Ascending aorta (tissue), 2 donors: Measurements from ENCODE around the gene HCRTR2. TPM values are rescaled to one million over a fixed set of nuclear protein-coding genes. Genes with fewer than 3 reads are reported as not detected.

Experiments
- DNase-seq, 2 donors: peaks; one replicate each; pipeline ENCODE4 v3.0.0-alpha.2; 2019; ENCODE audit warnings: low spot score in 2 of 2
- H3K27ac ChIP-seq, 2 donors: fragments of 200-600 bp; sonication (generic); one replicate each; pipeline ENCODE4 v1.5.1; 2016 to 2017; ENCODE audit warnings: mild to moderate bottlenecking in 1 of 2
- H3K27me3 ChIP-seq: fragments of 200-600 bp; sonication (generic); one replicate; pipeline ENCODE4 v1.5.1; 2017
- H3K36me3 ChIP-seq, 2 donors: fragments of 200-600 bp; sonication (generic); one replicate each; pipeline ENCODE4 v1.5.1; 2016
- H3K4me1 ChIP-seq, 2 donors: fragments of 200-600 bp; sonication (generic); one replicate each; pipeline ENCODE4 v1.5.1; 2016 to 2017; ENCODE audit warnings: mild to moderate bottlenecking in 1 of 2
- H3K4me3 ChIP-seq, 2 donors: fragments of 200-600 bp; sonication (generic); one replicate each; pipeline ENCODE4 v1.5.1; 2016 to 2017; ENCODE audit warnings: mild to moderate bottlenecking in 1 of 2
- H3K9me3 ChIP-seq, 2 donors: fragments of 200-600 bp; sonication (generic); one replicate each; pipeline ENCODE4 v1.5.1; 2016
- intact Hi-C: fragments of 100-400 bp; cut with DNase I; formaldehyde crosslinking; loops from one replicate; pipeline ENCODE4 v1.15.1; 2023
- total RNA-seq: library from RNA; depleted of rRNA; stranded (reverse); fragments of >200 nt; gene quantifications from one replicate; pipeline ENCODE4 v1.1.0, GENCODE V29; 2016
- TF ChIP-seq, protein P1 (sequence below), 3 experiments: fragments of 200-600 bp in 2 of 3; fragments of 450-650 bp in 1 of 3; sonication (generic) in 2 of 3; IDR thresholded peaks; one replicate each; pipeline ENCODE4 v1.5.1; 2016 to 2019; ENCODE audit warnings: antibody characterized with exemption in 3 of 3, mild to moderate bottlenecking in 1 of 3, moderate library complexity in 1 of 3

The HCRTR2 gene
- total RNA-seq, 1 donor from 2014 or later, result not detected

- no peaks in the 10 kb centered on the region for H3K4me1 ChIP-seq
- H3K9me3 ChIP-seq, result no peaks in the 10 kb centered on the region
- no peak overlapping the region for H3K4me3 ChIP-seq
- H3K36me3 ChIP-seq, result no peaks in the 10 kb centered on the region
- H3K27ac ChIP-seq, result no peak overlapping the region
- TF ChIP-seq, protein P1, sequence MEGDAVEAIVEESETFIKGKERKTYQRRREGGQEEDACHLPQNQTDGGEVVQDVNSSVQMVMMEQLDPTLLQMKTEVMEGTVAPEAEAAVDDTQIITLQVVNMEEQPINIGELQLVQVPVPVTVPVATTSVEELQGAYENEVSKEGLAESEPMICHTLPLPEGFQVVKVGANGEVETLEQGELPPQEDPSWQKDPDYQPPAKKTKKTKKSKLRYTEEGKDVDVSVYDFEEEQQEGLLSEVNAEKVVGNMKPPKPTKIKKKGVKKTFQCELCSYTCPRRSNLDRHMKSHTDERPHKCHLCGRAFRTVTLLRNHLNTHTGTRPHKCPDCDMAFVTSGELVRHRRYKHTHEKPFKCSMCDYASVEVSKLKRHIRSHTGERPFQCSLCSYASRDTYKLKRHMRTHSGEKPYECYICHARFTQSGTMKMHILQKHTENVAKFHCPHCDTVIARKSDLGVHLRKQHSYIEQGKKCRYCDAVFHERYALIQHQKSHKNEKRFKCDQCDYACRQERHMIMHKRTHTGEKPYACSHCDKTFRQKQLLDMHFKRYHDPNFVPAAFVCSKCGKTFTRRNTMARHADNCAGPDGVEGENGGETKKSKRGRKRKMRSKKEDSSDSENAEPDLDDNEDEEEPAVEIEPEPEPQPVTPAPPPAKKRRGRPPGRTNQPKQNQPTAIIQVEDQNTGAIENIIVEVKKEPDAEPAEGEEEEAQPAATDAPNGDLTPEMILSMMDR (IDR thresholded peaks at IDR 0.05), result no peak
- intact Hi-C loops, result no loop called here
- no peaks in the 10 kb centered on the region for H3K27me3 ChIP-seq
- DNase-seq, result no peak
Observed at GRCh38 chr6:55199239-55199638, 24.9 kb downstream of the HCRTR2 start.

GRCh38 chr6:55208478-55209458 is 34.5 kb downstream of the HCRTR2 start:
- Histone ChIP-seq H3K27me3 (no peaks in the 10 kb centered on the region), H3K4me1 (no peaks in the 10 kb centered on the region), H3K27ac (no peak overlapping the region), H3K9me3 (no peaks in the 10 kb centered on the region), H3K4me3 (no peak overlapping the region), H3K36me3 (no peaks in the 10 kb centered on the region)
- no peak for DNase-seq
- intact Hi-C loops, result no loop called here
- TF ChIP-seq, protein P1 (IDR thresholded peaks at IDR 0.05), result no peak

DNA sequence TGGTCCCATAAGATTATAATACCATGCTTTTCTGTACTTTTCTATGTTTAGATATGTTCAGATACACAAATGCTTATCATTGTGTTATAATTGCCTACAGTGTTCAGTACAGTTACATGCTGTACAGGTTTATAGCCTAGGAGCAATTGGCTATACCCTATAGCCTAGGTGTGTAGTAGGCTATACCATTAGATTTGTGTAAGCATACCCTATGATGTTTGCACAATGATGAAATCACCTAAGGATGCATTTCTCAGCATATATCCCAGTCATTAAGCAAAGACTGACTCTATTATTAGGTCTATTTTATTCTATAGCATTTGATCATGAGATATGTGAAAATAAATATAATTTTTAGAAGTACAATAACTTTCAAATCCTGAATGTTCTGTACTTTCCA is 36.6 kb downstream of the HCRTR2 start:
- Histone ChIP-seq H3K27me3 (no peaks in the 10 kb centered on the region), H3K4me3 (no peak overlapping the region), H3K9me3 (no peaks in the 10 kb centered on the region), H3K36me3 (no peaks in the 10 kb centered on the region), H3K27ac (no peak overlapping the region), H3K4me1 (no peaks in the 10 kb centered on the region)
- intact Hi-C loops, result no loop called here
- TF ChIP-seq, protein P1 (IDR thresholded peaks at IDR 0.05), result no peak
- DNase-seq, result no peak

GRCh38 chr6:55212156-55212555 is 37.8 kb downstream of the HCRTR2 start:
- H3K36me3 ChIP-seq, result no peaks in the 10 kb centered on the region
- TF ChIP-seq, protein P1 (IDR thresholded peaks at IDR 0.05), result no peak
- H3K9me3 ChIP-seq, result no peaks in the 10 kb centered on the region
- H3K27ac ChIP-seq, result no peak overlapping the region
- DNase-seq, result no peak
- H3K27me3 ChIP-seq, result no peaks in the 10 kb centered on the region
- H3K4me1 ChIP-seq, result no peaks in the 10 kb centered on the region
- H3K4me3 ChIP-seq, result no peak overlapping the region
- intact Hi-C loops, result no loop called here

DNA sequence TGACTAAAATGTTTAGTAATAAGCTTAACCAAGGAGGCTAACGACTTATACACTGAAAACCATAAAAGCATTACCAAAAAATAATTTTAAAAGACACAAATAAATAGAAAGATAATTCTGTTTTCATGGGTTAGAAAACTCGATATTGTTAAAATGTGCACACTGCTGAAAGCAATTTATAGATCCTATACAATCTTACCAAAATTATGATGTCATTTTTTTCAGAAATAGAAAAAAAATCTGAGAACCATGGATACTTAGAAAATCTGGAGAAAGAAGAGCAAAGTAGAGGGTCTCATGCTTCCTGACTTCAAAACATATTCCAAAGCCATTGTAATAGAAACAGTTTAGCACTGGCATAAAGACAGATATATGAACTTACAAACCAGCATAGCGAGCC is 46.6 kb downstream of the HCRTR2 start:
- Histone ChIP-seq H3K4me1 (no peaks in the 10 kb centered on the region), H3K27me3 (no peaks in the 10 kb centered on the region), H3K9me3 (no peaks in the 10 kb centered on the region), H3K4me3 (no peak overlapping the region), H3K36me3 (no peaks in the 10 kb centered on the region), H3K27ac (no peak overlapping the region)
- no peak for DNase-seq
- TF ChIP-seq, protein P1 (IDR thresholded peaks at IDR 0.05), result no peak
- intact Hi-C loops, result no loop called here
